ENCODE measurements around the gene WBP4.

- TF ChIP-seq CTCF (IDR thresholded peaks at IDR 0.05; ENCODE audit: insufficient read depth, low read depth, low read length) (no peak), EZH2 (IDR thresholded peaks at IDR 0.05; ENCODE audit: insufficient read depth, low read length) (no peak)
These were observed 16.2 kb downstream of the WBP4 start for GRCh38 chr13:41077475-41077874.
